Subcutaneous abdominal adipose tissue (tissue), 5 donors: ENCODE data around the gene MEG3.

Experiments
- H3K27ac ChIP-seq: one replicate; pipeline ENCODE4 v1.7.0; 2013; ENCODE audit warnings: low read depth, mild to moderate bottlenecking, inconsistent platforms, low read length, moderate library complexity
- H3K27me3 ChIP-seq, 5 donors: one replicate each; pipeline ENCODE4 v1.7.0; 2013; ENCODE audit warnings: low read length in 5 of 5, inconsistent platforms in 1 of 5; ENCODE audit not compliant: control insufficient read depth in 5 of 5, insufficient read depth in 4 of 5
- H3K36me3 ChIP-seq, 5 donors: one replicate each; pipeline ENCODE4 v1.7.0; 2013; ENCODE audit warnings: low read length in 5 of 5; ENCODE audit not compliant: control insufficient read depth in 5 of 5, insufficient read depth in 5 of 5
- H3K4me1 ChIP-seq, 5 donors: one replicate each; pipeline ENCODE4 v1.7.0; 2013; ENCODE audit warnings: low read length in 5 of 5, mild to moderate bottlenecking in 3 of 5, moderate library complexity in 1 of 5; ENCODE audit not compliant: control insufficient read depth in 5 of 5, insufficient read depth in 5 of 5
- H3K4me3 ChIP-seq, 5 donors: one replicate each; pipeline ENCODE4 v1.7.0; 2013; ENCODE audit warnings: low read length in 5 of 5, low read depth in 1 of 5
- H3K9ac ChIP-seq, 5 donors: one replicate each; pipeline ENCODE4 v1.7.0; 2013; ENCODE audit warnings: low read length in 5 of 5, mild to moderate bottlenecking in 4 of 5, moderate library complexity in 3 of 5
- H3K9me3 ChIP-seq, 5 donors: one replicate each; pipeline ENCODE4 v1.7.0; 2013; ENCODE audit warnings: low read length in 5 of 5; ENCODE audit not compliant: control insufficient read depth in 5 of 5
- donor health status: healthy.
- donor health status: healthy.
- donor health status: healthy.
- donor health status: healthy.
- donor health status: healthy.

The MEG3 gene

GRCh38 chr14:100802766-100803165 lies 23.2 kb upstream of the MEG3 start:
- H3K4me1 ChIP-seq: no peaks in the 10 kb centered on the region
- peaks cover 0 to 5% (median 3%) of the 10 kb centered on the region in 5 donors for H3K9me3 ChIP-seq
- no peak overlapping the region for H3K27ac ChIP-seq
- no peaks in the 10 kb centered on the region for H3K36me3 ChIP-seq
- H3K9ac ChIP-seq: no peak overlapping the region
- H3K27me3 ChIP-seq: peaks cover 0 to 4% (median under 1%) of the 10 kb centered on the region in 5 donors
- H3K4me3 ChIP-seq: no peak overlapping the region

- Histone ChIP-seq H3K27me3 (peaks cover 0 to 5% (median 2%) of the 10 kb centered on the region in 5 donors), H3K9me3 (peaks cover 0 to 9% (median 5%) of the 10 kb centered on the region in 5 donors), H3K4me1 (no peaks in the 10 kb centered on the region), H3K27ac (no peak overlapping the region), H3K4me3 (no peak overlapping the region), H3K36me3 (no peaks in the 10 kb centered on the region), H3K9ac (no peak overlapping the region)
Measured at GRCh38 chr14:100803226-100803625, 22.7 kb upstream of the MEG3 start.

GRCh38 chr14:100803676-100804075 lies 22.2 kb upstream of the MEG3 start:
- H3K4me1 ChIP-seq: no peaks in the 10 kb centered on the region
- no peak overlapping the region for H3K4me3 ChIP-seq
- H3K27ac ChIP-seq: no peak overlapping the region
- H3K36me3 ChIP-seq: no peaks in the 10 kb centered on the region
- H3K9me3 ChIP-seq: peaks cover 0 to 14% (median 9%) of the 10 kb centered on the region in 5 donors
- H3K9ac ChIP-seq: no peak overlapping the region
- peaks cover 0 to 7% (median 2%) of the 10 kb centered on the region in 5 donors for H3K27me3 ChIP-seq

- Histone ChIP-seq H3K9ac (no peak overlapping the region), H3K9me3 (peaks cover 0 to 16% (median 10%) of the 10 kb centered on the region in 5 donors), H3K36me3 (no peaks in the 10 kb centered on the region), H3K27ac (no peak overlapping the region), H3K4me3 (no peak overlapping the region), H3K27me3 (peaks cover 0 to 7% (median 2%) of the 10 kb centered on the region in 5 donors), H3K4me1 (no peaks in the 10 kb centered on the region)
Measured at GRCh38 chr14:100804138-100804537, 21.8 kb upstream of the MEG3 start.

- no peaks in the 10 kb centered on the region for H3K4me1 ChIP-seq
- H3K4me3 ChIP-seq: no peak overlapping the region
- no peak overlapping the region for H3K9ac ChIP-seq
- H3K27me3 ChIP-seq: peaks cover 0 to 7% (median 2%) of the 10 kb centered on the region in 5 donors
- H3K9me3 ChIP-seq: peaks cover 0 to 22% (median 14%) of the 10 kb centered on the region in 5 donors
- no peaks in the 10 kb centered on the region for H3K36me3 ChIP-seq
- no peak overlapping the region for H3K27ac ChIP-seq
Measured at GRCh38 chr14:100804558-100805309, 21.2 kb upstream of the MEG3 start.

- H3K27me3 ChIP-seq: peaks cover 2 to 8% (median 5%) of the 10 kb centered on the region in 5 donors
- H3K36me3 ChIP-seq: no peaks in the 10 kb centered on the region
- no peak overlapping the region for H3K4me3 ChIP-seq
- no peak overlapping the region for H3K27ac ChIP-seq
- H3K4me1 ChIP-seq: no peaks in the 10 kb centered on the region
- no peak overlapping the region for H3K9ac ChIP-seq
- peaks cover 0 to 32% (median 24%) of the 10 kb centered on the region in 5 donors for H3K9me3 ChIP-seq
Measured at GRCh38 chr14:100806386-100806785, 19.5 kb upstream of the MEG3 start.

- Histone ChIP-seq H3K9ac (no peak overlapping the region), H3K4me3 (no peak overlapping the region), H3K36me3 (no peaks in the 10 kb centered on the region), H3K27ac (no peak overlapping the region), H3K9me3 (peaks cover 0 to 33% (median 27%) of the 10 kb centered on the region in 5 donors), H3K4me1 (no peaks in the 10 kb centered on the region), H3K27me3 (peaks cover 2 to 8% (median 5%) of the 10 kb centered on the region in 5 donors)
Measured at GRCh38 chr14:100807496-100807895, 18.4 kb upstream of the MEG3 start.

- peaks cover 0 to 33% (median 27%) of the 10 kb centered on the region in 5 donors for H3K9me3 ChIP-seq
- no peaks in the 10 kb centered on the region for H3K36me3 ChIP-seq
- peaks cover 2 to 8% (median 5%) of the 10 kb centered on the region in 5 donors for H3K27me3 ChIP-seq
- H3K9ac ChIP-seq: no peak overlapping the region
- H3K4me1 ChIP-seq: no peaks in the 10 kb centered on the region
- H3K27ac ChIP-seq: no peak overlapping the region
- no peak overlapping the region for H3K4me3 ChIP-seq
Measured at GRCh38 chr14:100807979-100808734, 17.8 kb upstream of the MEG3 start.

- Histone ChIP-seq H3K27me3 (peaks cover 2 to 16% (median 10%) of the 10 kb centered on the region in 5 donors), H3K27ac (no peak overlapping the region), H3K9me3 (peaks cover 0 to 33% (median 27%) of the 10 kb centered on the region in 5 donors), H3K4me1 (no peaks in the 10 kb centered on the region), H3K36me3 (no peaks in the 10 kb centered on the region), H3K4me3 (no peak overlapping the region), H3K9ac (no peak overlapping the region)
Measured at GRCh38 chr14:100810435-100810834, 15.5 kb upstream of the MEG3 start.
